PC-9 (cell line): Measurements from ENCODE around the gene LY6G6F. TPM values are rescaled to one million over a fixed set of nuclear protein-coding genes. Genes with fewer than 3 reads are reported as not detected.

Experiments
- BruUV-seq: library from RNA; stranded (reverse); fragments of 400-500 nt; replicated peaks from 2 replicates; lab custom pipeline; 2021; lab: Mats Ljungman, UMichigan
- CTCF ChIA-PET: fragments of 300-600 bp; sonication (Branson Sonifier 250); formaldehyde crosslinking; loops from one replicate; lab custom pipeline; 2022; ENCODE audit warnings: antibody characterized with exemption; lab: Charles Lee
- POLR2A ChIA-PET: fragments of 300-600 bp; sonication (Branson Sonifier 250); formaldehyde crosslinking; loops from one replicate; lab custom pipeline; 2022; ENCODE audit warnings: antibody characterized with exemption; ENCODE audit not compliant: unreplicated experiment; lab: Charles Lee
- DNase-seq, 2 experiments: peaks; one replicate each; pipeline versions ENCODE4 v3.0.0 to v3.0.0-alpha.2; 2015 to 2022; ENCODE audit warnings: mixed read lengths in 1 of 2
- H2AFZ ChIP-seq: fragments of 200-600 bp; sonication (generic); 2 replicates; pipeline ENCODE4 v1.8.1; 2017; ENCODE audit warnings: antibody characterized with exemption
- H3F3A ChIP-seq: fragments of 200-600 bp; sonication (generic); 2 replicates; pipeline ENCODE4 v1.8.1; 2017; ENCODE audit warnings: antibody characterized with exemption, mild to moderate bottlenecking, low read depth; ENCODE audit not compliant: insufficient read depth
- H3K27ac ChIP-seq: fragments of 200-600 bp; sonication (generic); 2 replicates; pipeline ENCODE4 v1.6.1; 2016; ENCODE audit warnings: mixed run types
- H3K27me3 ChIP-seq: fragments of 200-600 bp; sonication (generic); 2 replicates; pipeline ENCODE4 v1.6.1; 2016; ENCODE audit warnings: low read depth, mixed run types; ENCODE audit not compliant: insufficient read depth
- H3K36me3 ChIP-seq: fragments of 200-600 bp; sonication (generic); 2 replicates; pipeline ENCODE4 v1.6.1; 2016; ENCODE audit warnings: low read depth, mixed run types
- H3K4me1 ChIP-seq: fragments of 200-600 bp; sonication (generic); replicated peaks from 2 replicates; pipeline ENCODE4 v1.6.1; 2016; ENCODE audit warnings: mixed run types; ENCODE audit not compliant: insufficient read depth
- H3K4me2 ChIP-seq: fragments of 200-600 bp; sonication (generic); 2 replicates; pipeline ENCODE4 v1.6.1; 2017; ENCODE audit warnings: mixed run types
- H3K4me3 ChIP-seq: fragments of 200-600 bp; sonication (generic); 2 replicates; pipeline ENCODE4 v1.6.1; 2016; ENCODE audit warnings: mixed run types
- H3K79me2 ChIP-seq: fragments of 200-600 bp; sonication (generic); 2 replicates; pipeline ENCODE4 v1.6.1; 2017; ENCODE audit warnings: low read depth, mixed run types
- H3K9me2 ChIP-seq: fragments of 200-600 bp; sonication (generic); 2 replicates; pipeline ENCODE4 v1.8.1; 2017; ENCODE audit warnings: mild to moderate bottlenecking; ENCODE audit not compliant: insufficient read depth
- H3K9me3 ChIP-seq: fragments of 200-600 bp; sonication (generic); 2 replicates; pipeline ENCODE4 v1.8.1; 2016; ENCODE audit warnings: low read depth; ENCODE audit not compliant: insufficient read depth
- H4K20me1 ChIP-seq: fragments of 200-600 bp; sonication (generic); 2 replicates; pipeline ENCODE4 v1.8.1; 2017; ENCODE audit not compliant: insufficient read depth
- EZH2 ChIP-seq: fragments of 200-600 bp; sonication (generic); IDR thresholded peaks from 2 replicates; pipeline ENCODE4 v1.8.0; 2017; ENCODE audit warnings: antibody characterized with exemption, low read depth
- intact Hi-C: fragments of 100-400 bp; cut with micrococcal nuclease; formaldehyde crosslinking; loops from one replicate; pipeline ENCODE4 v1.10.0; 2022; ENCODE audit not compliant: unreplicated experiment
- total RNA-seq: library from RNA; stranded (reverse); gene quantifications from 2 replicates; pipeline ENCODE4 v1.2.3, GENCODE V29; 2021
- TF ChIP-seq, protein P1 (sequence below): fragments of 200-600 bp; sonication (generic); conservative IDR thresholded peaks from 2 replicates; pipeline ENCODE4 v1.6.1; 2017; ENCODE audit warnings: mixed run types, antibody characterized with exemption, mild to moderate bottlenecking, moderate library complexity

The LY6G6F gene
- total RNA-seq, 1 experiment from 2014 or later: not detected

- BruUV-seq: no TSS peak
- CTCF ChIA-PET: interaction anchor here (1.0 kb wide), 1 partner anchor 50 kb away, joined by 3 read pairs; no protein-coding TSS in a partner anchor
- POLR2A ChIA-PET: no interaction called here
- Histone ChIP-seq H3K27ac (no peak overlapping the region), H3K9me3 (no peaks in the 10 kb centered on the region), H3K4me1 (no peaks in the 10 kb centered on the region; the same call in 1 of the 2 replicates), H4K20me1 (no peaks in the 10 kb centered on the region), H3K79me2 (no peaks in the 10 kb centered on the region), H3F3A (no peaks in the 10 kb centered on the region; the same call in 1 of the 2 replicates), H3K4me3 (no peak overlapping the region), H3K4me2 (no peak overlapping the region), H2AFZ (no peak overlapping the region), H3K27me3 (no peaks in the 10 kb centered on the region), H3K9me2 (no peaks in the 10 kb centered on the region), H3K36me3 (no peaks in the 10 kb centered on the region)
- intact Hi-C loops: loop anchor here (10.0 kb wide), 1 partner anchor 187 kb away; the partner anchor contains the start of gene SLC44A4
- TF ChIP-seq, protein P1, sequence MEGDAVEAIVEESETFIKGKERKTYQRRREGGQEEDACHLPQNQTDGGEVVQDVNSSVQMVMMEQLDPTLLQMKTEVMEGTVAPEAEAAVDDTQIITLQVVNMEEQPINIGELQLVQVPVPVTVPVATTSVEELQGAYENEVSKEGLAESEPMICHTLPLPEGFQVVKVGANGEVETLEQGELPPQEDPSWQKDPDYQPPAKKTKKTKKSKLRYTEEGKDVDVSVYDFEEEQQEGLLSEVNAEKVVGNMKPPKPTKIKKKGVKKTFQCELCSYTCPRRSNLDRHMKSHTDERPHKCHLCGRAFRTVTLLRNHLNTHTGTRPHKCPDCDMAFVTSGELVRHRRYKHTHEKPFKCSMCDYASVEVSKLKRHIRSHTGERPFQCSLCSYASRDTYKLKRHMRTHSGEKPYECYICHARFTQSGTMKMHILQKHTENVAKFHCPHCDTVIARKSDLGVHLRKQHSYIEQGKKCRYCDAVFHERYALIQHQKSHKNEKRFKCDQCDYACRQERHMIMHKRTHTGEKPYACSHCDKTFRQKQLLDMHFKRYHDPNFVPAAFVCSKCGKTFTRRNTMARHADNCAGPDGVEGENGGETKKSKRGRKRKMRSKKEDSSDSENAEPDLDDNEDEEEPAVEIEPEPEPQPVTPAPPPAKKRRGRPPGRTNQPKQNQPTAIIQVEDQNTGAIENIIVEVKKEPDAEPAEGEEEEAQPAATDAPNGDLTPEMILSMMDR: no peak
- TF ChIP-seq EZH2: no peak
- no peak for DNase-seq
Observed at GRCh38 chr6:31687860-31688693, 18.6 kb upstream of the LY6G6F start.

DNA sequence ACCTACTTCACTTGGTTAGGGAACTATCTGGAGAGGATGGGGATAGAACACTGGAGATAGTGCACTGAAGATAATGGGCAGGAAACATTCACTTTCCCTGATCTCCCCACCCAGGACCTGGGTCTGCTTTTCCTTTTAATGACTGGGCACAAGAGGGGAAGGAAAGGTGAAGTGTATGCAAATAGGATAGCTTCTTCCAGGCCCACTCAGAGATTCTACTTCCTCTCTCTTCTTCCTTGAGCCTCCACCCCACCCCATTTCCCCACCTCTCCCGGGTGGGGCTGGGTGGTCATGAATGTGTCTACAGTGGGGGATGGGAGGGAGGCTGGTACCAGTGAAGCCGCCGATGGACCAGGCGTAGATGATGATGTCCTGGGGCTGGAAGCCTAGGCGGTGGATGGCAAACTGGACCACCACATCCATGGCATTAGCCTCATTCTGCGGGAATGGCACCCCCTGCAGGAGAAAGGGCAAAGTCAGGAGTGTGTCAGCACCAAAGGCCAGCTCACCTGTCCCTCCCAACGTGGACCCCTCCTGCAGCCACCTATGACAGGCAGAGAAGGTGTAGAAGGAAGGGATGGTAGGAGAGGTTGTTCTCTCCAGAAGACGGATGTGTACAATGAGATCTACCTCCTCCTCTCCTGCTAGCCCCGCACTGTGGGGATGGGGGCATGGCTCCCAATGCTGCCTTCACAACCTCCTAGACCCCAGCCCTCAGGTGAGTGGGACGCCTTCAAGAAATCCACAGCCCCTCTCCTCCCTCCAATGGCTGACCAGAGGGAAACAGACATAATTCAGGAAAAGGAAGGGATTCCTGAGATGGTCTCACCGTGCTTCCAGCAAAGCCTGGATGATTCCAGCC, 17.2 kb upstream of the LY6G6F start:
- CTCF ChIA-PET: no interaction called here

More for the DNA sequence above, 17.2 kb upstream of the LY6G6F start:
- Histone ChIP-seq H3K9me2 (no peaks in the 10 kb centered on the region), H3K79me2 (no peaks in the 10 kb centered on the region), H3K4me1 (no peaks in the 10 kb centered on the region; the same call in 1 of the 2 replicates), H3F3A (no peaks in the 10 kb centered on the region; the same call in 1 of the 2 replicates), H4K20me1 (no peaks in the 10 kb centered on the region), H3K9me3 (no peaks in the 10 kb centered on the region), H3K4me3 (no peak overlapping the region), H3K4me2 (no peak overlapping the region), H3K27me3 (no peaks in the 10 kb centered on the region), H3K27ac (no peak overlapping the region), H3K36me3 (no peaks in the 10 kb centered on the region), H2AFZ (no peak overlapping the region)
- TF ChIP-seq, protein P1: peak; percentile 47; the same call in 1 of the 2 replicates
- no peak for TF ChIP-seq EZH2
- intact Hi-C loops: loop anchor here (10.0 kb wide), 1 partner anchor 185 kb away; the partner anchor contains the start of gene SLC44A4
- POLR2A ChIA-PET: no interaction called here
- BruUV-seq: no TSS peak
- DNase-seq: no peak
